Stimulated activated CD8-positive, alpha-beta memory T cell treated with anti-CD3 and anti-CD28 coated beads, Interleukin-4, amount 100 ng/mL, for 24 hours (primary cell): ENCODE measurements around the gene HAO1.
"Not testable (repeated sequence)": the region's sequence is repeated elsewhere in the genome, so short reads cannot be mapped to it uniquely, and the experiment has no call there.

Experiments
- DNase-seq: peaks from one replicate; pipeline ENCODE4 v3.0.0-alpha.2; 2020; ENCODE audit warnings: low read depth

The HAO1 gene

DNA sequence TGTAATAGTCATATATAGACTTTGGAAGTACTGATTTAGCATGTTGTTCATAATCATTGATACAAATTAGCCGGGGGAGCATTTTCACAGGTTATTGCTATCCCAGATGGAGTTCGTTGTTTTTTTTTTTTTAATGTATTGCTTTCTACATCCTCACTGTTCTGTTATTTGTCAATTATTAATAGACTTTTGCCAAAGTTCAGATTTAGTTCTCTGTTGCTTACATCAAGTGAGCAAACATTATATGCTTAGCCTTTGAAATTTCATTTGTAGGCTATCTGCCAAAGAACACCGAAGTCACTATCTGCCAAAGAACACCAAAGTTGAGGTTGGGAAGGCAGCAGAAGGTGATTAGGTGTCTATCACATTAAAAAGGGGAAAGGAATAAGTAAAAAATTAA is at the start of gene HAO1:
Gene HAO1, minus strand, starts transcription at position 118 of the 400 bp plus-strand sequence. Its CDS starts 36 bp downstream, at position 82.
- DNase-seq: no peak

DNA sequence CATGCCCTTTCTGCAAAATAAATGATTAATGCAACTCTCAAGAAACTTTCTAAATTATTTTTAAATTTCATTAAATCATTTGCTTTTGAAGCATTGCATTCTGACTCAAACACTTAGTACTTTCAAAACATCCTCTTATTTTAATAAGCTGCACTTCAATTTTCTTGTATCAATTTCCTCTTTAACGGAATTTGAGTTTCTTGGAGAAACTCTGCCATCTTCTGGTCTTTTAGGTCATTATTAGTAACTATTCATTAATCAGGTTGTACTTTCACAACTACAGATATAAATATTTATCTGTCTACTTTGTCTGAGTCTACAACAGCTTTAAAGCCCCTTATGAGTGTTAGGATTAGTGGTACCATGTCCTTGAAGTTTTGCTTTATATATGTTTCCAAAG is 49.1 kb upstream of the HAO1 start:
- DNase-seq: no peak

DNA sequence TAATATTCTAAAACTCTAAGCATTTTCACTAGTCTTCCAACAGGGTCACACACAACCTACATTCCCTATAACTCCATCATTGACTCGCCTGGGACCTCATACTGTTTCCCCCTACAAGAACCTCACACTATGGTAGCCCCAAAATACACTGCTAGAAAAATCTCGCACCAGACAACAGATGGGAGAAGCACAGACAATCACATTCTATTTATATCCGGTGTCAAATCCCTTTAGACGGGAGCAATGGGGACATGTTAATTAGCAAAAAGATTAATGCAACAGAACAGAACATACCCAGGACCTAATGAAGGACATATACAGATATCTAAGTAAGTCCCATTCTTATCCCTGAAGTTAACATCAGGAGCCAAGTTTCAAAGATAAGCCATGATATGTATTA is 45.7 kb upstream of the HAO1 start:
- DNase-seq: no peak

DNA sequence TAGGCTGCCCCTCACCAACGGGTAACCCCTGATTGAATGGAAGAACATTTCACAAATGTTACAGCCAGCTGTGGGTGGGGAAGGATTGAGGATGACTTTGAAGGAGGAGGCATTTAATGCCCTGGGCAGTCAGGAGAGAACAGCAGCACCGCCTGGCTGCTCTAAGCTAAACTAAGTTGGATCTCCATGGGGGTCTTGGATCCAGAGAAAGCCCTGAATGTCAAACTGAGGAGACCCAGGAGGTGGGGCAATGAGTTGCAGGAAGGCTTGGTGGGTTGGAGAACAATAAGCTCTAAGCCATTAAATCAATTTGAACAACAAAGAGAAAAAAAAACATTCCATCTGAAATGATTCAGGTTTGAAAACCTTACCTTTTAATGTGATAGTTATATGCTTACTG is 43.9 kb upstream of the HAO1 start:
- no peak for DNase-seq

DNA sequence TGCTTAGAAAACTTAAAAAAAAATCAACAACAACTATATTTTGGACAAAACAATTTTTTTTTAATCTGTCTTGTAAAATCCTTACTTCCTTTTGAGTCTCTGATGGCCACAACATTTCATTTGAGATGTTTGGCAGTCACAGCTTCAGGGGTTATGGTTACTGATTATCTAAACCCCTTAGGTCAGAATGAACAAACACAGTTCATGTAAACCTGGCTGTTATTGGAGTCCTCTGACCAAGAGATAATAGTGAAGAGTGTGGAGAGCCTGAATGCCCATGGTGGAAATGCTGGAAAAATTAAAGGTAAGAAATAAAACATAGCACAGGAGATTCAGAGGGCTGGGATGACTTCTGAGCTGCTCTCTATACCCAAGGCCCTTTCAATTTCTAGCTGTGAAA is 41.1 kb upstream of the HAO1 start:
- DNase-seq: no peak

DNA sequence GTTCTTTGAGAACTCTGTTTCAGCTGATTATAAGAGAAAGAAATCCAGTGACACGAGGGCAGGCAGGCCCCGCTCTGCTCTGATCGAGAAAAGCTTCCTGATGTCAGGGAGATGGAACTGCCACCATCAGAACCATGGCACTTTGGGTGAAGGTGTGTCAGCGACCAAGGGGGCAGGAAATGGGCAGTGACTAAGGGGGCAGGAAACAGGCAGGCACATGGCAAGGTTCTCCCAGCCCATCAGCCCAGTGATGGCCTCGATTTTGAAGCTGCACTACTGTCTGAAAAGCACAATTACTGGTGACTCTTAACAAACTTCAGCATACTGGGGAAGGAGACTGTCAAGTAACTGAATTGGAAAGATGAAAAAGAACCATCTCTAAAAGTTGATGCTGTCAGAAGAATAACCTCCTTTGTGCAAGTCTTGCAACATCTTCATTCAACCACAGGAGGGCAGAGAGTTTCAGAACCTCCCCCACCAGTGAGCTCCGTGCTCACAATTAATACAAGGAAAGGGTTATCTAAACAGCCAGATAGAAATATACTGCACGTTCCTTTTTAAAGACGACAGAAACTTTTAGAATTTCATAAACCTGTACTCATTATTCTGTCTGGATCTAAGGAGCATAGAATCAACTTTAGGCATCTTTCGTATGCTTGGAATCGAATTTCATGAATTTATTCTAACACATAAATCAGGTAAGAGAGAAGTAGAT is 40.2 kb upstream of the HAO1 start:
- DNase-seq: peak; percentile 3

DNA sequence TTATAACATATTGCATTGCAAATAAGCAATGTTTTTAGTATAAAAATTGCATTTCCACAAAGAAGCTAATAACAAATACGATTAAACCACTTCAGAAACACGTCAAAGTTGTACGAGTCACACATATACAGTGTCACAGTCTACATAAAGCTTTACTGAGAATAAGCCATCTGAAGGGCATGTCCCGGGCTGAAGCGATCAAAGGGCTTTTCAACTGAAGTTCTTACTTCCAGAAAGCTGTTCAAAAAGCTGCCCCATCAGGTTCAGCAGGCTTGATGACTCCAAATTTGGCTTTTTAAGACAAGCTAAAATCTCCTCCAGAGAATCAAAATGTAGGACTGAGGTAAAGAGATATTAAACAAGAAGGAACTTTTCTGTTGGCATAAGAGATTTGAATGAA is 37.5 kb upstream of the HAO1 start:
- DNase-seq: no peak

DNA sequence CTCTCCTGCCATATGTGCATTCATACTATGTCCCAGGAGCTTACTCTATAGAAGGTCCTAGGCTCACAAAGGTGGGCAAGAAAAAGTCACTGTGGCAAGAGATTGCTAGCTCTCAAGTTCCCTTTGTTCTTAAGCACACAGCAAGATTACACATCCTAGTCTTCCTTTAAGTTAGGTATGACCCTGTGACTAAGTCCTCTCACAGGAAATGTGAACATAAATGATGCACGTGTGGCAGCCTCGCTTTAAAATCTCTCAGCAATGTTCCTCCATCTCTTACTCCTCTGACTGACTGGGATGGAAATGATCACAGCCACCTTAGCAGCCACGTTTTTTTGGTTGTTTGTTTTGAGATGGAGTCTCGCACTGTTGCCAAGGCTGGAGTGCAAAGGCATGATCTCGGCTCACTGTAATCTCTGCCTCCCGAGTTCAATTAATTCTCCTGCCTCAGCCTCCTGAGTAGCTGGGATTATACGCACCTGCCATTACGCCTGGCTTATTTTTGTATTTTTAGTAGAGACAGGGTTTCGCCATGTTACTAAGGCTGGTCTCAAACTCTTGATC is 35.7 kb upstream of the HAO1 start:
- DNase-seq: no peak

DNA sequence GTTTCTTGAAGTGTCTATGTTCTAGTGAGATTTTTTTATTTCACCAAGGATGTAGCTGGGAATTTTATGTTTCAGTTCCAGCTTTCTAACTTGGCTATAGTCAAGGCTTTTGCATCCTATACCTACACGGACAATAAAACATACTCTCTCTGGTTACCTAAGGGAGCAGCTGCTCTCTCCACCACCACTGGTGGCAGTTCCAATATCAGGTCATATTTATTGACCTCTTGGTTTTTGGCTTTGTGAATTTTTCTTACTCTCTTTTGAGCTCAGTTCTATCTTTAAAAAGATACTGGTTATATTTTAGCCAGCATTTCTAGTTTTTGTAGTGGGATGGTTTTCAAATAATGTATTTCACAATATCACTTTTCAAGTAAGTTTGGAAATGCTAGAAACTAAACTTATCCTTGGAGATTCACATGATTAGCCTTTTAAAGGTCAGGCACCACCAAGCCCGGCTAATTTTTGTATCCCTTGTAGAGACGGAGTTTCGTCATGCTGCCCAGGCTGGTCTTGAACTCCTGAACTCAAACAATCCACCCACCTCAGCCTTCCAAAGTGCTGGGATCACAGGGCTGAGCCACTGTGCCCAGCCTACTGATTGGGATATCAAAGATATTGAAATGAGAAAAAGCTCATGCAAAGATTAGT is 34.7 kb upstream of the HAO1 start:
- DNase-seq: no peak

DNA sequence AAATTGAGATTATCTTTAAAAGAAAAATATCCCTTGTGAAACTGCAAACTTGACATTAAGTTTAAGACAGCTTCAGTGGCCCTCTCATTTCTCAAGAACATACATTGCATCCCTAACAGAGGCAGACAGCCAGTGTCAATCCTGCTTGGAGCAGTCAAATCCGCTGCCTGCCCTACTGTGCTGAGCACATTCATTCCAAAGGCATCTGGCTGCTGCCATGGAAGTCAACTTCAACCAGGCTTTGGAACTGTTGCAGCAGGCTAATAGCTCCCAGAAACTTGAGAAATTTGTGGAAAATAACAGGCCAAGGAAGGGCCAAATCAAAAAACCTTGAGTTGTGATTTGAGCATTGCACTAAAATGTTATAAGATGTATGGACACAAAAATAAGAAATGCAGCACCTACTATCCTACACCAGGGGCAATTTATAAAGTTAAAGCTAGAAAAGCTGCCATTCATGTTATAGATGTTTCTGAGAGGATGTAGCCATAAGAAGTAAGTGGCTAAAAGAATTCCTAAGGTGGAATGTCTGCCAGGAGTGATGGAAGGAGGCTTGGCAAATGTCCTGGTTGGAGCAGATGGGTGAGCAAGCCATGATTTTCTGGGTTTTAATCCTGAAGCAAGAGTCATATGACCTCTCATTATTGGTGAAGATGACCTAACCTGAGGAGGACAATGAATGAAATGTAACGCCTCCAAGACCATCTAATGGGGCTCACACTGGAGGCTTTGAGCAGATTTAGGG is 31.4 kb upstream of the HAO1 start:
- DNase-seq: no peak

DNA sequence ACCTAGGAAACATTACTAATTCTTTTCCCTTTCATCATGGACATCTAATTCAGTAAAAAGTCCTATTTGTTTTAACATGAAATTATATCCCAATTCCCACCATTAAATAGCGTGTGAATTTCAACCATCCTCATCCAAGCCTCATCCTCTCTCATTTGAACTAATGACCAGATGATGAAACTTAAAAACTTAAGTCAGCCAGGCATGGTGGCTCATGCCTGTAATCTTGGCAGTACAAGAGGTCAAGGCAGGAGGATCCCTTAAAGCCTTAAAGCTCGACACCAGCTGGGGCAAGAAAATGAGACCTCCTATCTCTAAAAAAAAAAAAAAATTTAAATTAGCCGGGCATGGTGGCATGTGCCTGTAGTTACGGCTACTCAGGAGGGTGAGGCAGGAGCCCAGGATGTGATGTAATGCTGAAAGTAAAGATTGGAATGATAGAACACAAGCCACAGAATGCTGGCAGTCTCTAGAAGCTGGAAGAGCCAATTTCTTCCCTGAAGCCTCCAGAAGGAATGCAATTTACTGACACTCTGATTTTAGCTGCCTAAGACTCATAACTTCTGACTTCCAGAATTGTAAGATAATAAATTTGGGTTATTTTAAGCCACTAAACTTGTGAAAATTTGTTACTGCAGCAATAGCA is 27.1 kb upstream of the HAO1 start:
- no peak for DNase-seq

DNA sequence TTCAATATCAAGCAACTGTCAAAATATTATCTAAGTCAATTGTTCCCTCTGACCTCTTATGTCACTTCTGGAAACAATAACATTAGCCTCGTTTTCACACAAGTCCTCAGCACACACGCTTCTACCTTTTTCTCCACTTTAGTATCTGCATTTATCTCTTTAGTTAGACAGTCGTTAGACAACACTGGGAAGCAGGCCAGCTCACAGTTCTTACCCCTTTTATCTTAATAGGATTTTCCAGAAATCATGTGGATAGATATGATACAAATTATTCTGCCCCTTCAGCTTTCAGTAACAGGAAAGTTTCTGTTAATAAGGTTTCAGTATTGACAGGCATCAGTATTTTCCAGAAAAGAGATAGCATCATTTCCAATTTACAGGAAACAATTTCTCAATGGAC is 25.9 kb upstream of the HAO1 start:
- DNase-seq: no peak

DNA sequence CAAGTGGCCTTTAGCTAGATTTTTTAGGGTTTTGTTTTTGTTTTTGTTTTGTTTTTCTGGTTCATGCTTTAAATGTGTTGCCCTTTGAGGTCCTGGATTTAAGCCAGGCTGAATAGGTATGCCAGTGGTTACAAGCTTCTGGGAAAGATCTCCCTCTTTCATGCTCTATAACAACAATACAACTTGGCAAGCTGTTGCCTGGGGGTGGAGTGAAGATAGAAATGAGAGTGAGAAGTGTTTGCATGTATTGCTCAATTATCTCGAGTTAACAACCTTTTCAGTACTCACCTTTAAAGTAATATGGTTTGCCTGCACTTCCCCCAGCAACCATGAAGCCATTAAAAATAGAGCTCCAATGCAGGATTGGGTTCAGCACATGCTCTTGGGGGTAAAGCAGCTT is 19.2 kb upstream of the HAO1 start:
- no peak for DNase-seq

DNA sequence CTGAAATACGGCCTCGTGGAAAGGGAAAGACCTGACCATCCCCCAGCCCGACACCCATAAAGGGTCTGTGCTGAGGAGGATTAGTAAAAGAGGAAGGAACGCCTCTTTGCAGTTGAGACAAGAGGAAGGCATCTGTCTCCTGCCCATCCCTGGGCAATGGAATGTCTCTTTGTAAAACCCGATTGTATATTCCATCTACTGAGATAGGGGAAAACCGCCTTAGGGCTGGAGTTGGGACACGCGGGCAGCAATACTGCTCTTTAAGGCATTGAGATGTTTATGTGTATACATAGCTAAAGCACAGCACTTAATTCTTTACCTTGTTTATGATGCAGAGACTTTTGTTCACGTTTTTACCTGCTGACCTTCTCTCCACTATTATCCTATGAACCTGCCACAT is 16.3 kb upstream of the HAO1 start:
- DNase-seq: not testable (repeated sequence)

DNA sequence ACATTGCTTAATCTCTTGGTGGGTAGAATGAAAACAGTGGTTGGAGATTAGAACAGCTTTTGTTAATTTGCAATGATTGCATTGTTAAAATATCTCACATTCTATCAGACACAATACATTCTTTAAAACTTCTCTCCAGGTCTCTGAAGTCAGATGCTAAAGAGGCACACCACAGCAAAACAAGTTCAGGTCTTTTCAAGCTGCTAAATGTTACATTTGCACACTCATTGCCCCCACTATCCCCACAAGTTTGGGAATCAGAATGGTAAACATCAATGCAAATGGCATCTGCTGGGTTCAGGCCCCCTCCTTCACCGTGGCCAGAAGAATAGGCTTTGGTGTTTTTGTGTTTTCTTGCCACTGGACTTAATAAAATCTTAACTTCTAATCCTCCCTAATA is 10.1 kb upstream of the HAO1 start:
- no peak for DNase-seq

DNA sequence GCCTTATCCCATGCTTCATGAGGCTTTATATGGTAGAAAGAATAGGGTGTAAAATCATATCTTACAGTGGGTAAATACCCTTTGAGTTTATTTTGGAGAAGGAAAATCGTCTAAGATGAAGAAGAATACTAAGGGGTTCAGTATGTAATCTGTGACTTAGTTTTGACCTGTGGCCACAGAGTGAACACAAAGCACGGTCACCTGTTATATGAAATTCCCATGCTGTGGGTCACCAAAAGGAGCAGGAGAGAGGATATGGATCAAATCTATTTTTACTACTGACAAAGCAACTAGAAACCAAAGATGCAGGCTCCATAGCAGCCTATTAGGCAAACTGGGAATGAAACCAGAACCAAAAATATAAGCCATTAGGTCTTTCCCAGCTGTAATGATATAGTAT is 3.6 kb upstream of the HAO1 start:
- no peak for DNase-seq

DNA sequence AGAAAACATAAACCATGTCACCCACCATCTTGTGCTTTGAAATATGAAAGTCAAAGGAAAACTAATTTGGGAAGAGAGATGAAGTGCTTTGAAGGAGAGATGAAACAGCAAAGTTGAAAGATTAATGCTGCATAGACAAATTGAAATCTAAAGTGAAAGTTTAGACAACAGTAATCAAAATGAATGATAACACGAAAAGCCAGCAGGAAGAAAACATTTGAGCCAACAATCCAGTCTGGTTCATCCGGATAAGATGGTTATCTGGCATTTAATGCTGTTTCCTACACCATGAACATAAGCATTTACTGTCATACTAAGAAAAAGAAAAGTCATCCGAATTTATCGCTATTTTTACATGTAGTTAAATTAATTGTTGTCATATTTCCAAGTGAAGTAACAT is 595 bp downstream of the HAO1 start:
- no peak for DNase-seq

DNA sequence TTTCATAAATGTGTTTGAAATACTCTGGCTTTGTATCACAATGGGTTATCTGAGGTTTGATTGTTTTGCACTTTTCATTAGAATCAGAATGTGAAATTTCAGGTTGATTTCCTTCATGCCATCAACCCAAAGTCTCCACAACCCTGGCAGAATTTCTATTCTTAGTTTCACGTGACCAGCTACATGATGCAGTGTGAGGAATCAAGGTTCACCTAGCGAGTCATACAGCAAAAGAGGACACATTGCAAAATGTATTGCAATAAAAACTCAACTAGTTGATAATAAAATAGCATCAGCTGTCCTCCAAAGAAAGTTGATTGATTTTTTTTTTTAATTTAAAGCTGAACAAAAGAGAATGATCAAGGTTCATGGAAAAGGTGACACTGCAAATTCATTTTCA is 2.2 kb downstream of the HAO1 start:
- no peak for DNase-seq

DNA sequence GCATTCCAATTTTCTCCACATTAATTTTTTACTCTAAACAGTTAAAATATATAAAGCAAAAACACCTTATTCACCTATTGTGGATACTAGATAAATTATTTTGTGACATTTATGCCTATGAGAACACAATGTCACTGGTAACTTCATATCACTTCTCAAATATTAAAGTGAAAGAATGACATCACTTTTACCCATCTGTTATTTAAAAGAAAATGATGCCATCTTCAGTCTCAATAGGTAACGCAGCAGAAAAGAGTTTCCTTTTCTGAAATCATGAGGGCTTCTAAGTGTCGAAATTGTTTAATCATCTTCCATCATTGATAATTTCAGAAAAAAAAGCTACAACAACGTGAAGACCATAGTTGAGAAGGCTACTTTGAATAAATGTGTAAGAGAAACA is 2.9 kb downstream of the HAO1 start:
- DNase-seq: no peak

DNA sequence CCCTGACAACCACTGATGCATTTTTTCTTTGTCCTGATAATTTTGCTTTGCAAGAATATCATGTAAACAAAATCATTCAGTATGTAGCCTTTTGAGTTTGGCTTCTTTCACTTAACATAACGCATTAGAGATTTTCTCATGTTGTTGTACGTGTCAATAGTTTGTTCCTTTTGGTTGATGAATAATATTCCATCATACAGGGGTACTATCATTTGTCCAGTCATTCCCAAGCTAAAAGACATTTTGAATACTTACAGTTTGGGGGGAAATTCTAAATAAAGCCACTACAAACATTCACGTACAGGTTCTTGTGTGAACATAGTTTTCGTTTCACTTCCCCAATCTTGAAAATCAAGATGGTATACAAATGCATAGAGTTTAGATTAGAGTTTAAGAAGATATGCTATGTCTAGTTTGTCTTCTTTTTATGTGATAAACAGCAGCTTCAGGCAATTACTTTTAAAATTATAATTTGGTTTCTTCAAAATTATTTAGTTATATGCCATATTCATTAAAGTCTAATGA is 5.2 kb downstream of the HAO1 start:
- no peak for DNase-seq

DNA sequence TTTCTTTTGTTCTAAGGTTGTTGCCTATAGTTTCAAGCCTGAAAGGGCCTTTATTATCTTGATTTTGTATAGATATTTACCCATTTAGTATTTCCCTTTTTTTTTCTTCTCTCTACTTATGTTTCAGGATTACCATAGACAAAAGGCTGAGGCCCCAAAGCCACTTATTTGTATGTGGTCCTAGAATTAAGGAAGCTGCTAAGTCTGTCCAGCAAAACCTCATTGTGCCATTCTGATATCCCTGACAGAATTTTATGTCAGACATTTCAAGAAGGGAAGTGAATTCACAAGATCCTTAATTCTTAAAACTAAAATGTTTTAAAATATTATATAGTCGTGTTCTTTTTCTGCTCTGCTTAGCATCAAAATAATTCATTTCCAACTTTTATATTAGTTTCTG is 6.9 kb downstream of the HAO1 start:
- DNase-seq: no peak

DNA sequence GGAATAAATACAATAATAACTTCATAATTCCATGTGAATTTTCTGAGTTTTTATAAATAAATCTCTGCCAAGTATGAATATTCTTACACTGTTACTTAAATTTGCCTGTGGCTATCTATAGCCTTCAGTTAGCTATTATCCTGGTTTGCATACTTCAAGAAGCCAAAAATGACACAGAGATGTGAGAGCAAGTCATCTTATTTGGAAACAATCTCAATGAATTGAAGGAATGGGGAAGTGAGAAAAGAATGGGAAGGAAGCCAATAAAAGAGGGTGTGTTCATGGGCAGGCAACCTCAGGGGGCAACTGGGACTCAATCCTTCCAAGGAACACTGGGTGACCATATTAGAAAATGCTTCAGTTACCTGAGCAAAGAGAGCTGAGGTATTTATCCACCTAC is 9.9 kb downstream of the HAO1 start:
- DNase-seq: no peak
